Kidney (tissue), 14 donors: ENCODE data around the gene ZNF764. TPM values are rescaled to one million over a fixed set of nuclear protein-coding genes. Genes with fewer than 3 reads are reported as not detected.
A peak's percentile ranks its signal among the peaks of the same experiment; 100 is the strongest.

Experiments used
- DNase-seq, 5 donors: peaks; one replicate each; pipeline ENCODE4 v3.0.0-alpha.2; 2013 to 2020
- FAIRE-seq: peaks from 2 replicates; lab custom pipeline; 2012; peaks lifted over from hg19 to GRCh38; lab: Jason Lieb, UNC
- H3K27ac ChIP-seq, 2 donors: one replicate each; pipeline ENCODE4 v1.7.0; 2013; ENCODE audit warnings: low read depth in 2 of 2, low read length in 2 of 2, inconsistent platforms in 1 of 2
- H3K27me3 ChIP-seq: one replicate; pipeline ENCODE4 v1.7.1; 2013; ENCODE audit warnings: low read length, inconsistent platforms; ENCODE audit not compliant: control insufficient read depth, insufficient read depth
- H3K36me3 ChIP-seq, 3 donors: one replicate each; pipeline versions ENCODE4 v1.7.0 to v1.7.1; 2013; ENCODE audit warnings: low read length in 3 of 3, control low read depth in 1 of 3, inconsistent platforms in 1 of 3; ENCODE audit not compliant: insufficient read depth in 3 of 3, control insufficient read depth in 2 of 3
- H3K4me1 ChIP-seq, 3 donors: one replicate each; pipeline versions ENCODE4 v1.7.0 to v1.7.1; 2013; ENCODE audit warnings: low read length in 3 of 3, inconsistent platforms in 1 of 3, low read depth in 1 of 3; ENCODE audit not compliant: control insufficient read depth in 2 of 3, insufficient read depth in 2 of 3
- H3K4me3 ChIP-seq, 3 donors: one replicate each; pipeline versions ENCODE4 v1.7.0 to v1.8.1; 2013; ENCODE audit warnings: low read length in 3 of 3, control low read depth in 1 of 3, inconsistent platforms in 1 of 3
- H3K9ac ChIP-seq, 3 donors: one replicate each; pipeline versions ENCODE4 v1.7.0 to v1.7.1; 2013; ENCODE audit warnings: low read length in 3 of 3, control low read depth in 1 of 3, inconsistent platforms in 1 of 3
- H3K9me3 ChIP-seq, 3 donors: one replicate each; pipeline versions ENCODE4 v1.7.0 to v1.7.1; 2013; ENCODE audit warnings: low read length in 3 of 3, control low read depth in 1 of 3, inconsistent platforms in 1 of 3; ENCODE audit not compliant: control insufficient read depth in 2 of 3, insufficient read depth in 1 of 3
- intact Hi-C: fragments of 100-400 bp; cut with DNase I; formaldehyde crosslinking; loops from one replicate; pipeline ENCODE4 v1.11.1; 2022
- polyA plus RNA-seq: library from polyadenylated mRNA; stranded (reverse); fragments of 350-450 nt; fragmentation: Illumina TruSeq; extraction: RNeasy Lipid Tissue Mini Kit (QIAGEN cat#74804); gene quantifications from one replicate; pipeline ENCODE4 v1.2.3, GENCODE V29; 2014; ENCODE audit warnings: low read depth, low replicate concordance; ENCODE audit not compliant: insufficient read depth
- total RNA-seq: library from RNA; stranded (reverse); fragmentation: NEBNext Ultra II Directional; extraction: Animal tissue kit (Norgen Biotek cat#: 25700); gene quantifications from one replicate; pipeline ENCODE4 v1.2.1, GENCODE V29; 2021
- TF ChIP-seq, protein P1 (sequence below): IDR thresholded peaks from 3 replicates; pipeline ENCODE4 v1.5.1; 2012; ENCODE audit warnings: mild to moderate bottlenecking, moderate library complexity, borderline replicate concordance; ENCODE audit not compliant: insufficient read depth; ENCODE audit errors: extremely low read depth
- donor health status: control.
- donor health status: control.
- donor health status: control.
- donor health status: control.
- donor health status: control.
- donor health status: DM: yes; HTN: yes; CAD: no.
- donor health status: Normal renal cell carcinoma (clear cell type).

The ZNF764 gene
- total and polyA plus RNA-seq, 2 donors from 2014 or later, result 4.4 to 11.9 TPM

- no peak for FAIRE-seq
- peak overlapping the region; percentile 85 to 99 (median 91) for H3K4me3 ChIP-seq
Measured at GRCh38 chr16:30535106-30535776, 22.9 kb downstream of the ZNF764 start.

GRCh38 chr16:30534368-30535105 lies 23.6 kb downstream of the ZNF764 start, which contains the start of gene ZNF747:
TSS of gene ZNF747 (minus strand) at chr16:30534858. CDS start at chr16:30534679, 179 bp downstream.
- Histone ChIP-seq H3K27ac (peak within 1 kb of the TSS; percentile 98 to 99), H3K9ac (peak within 1 kb of the TSS; percentile 89 to 98 (median 95)), H3K4me3 (peak within 1 kb of the TSS; percentile 85 to 99 (median 91)), H3K36me3 (peaks cover 0 to 6% (median 2%) of the 10 kb centered on the region in 3 donors), H3K9me3 (no peaks in the 10 kb centered on the region), H3K4me1 (peaks cover 0 to 11% (median 6%) of the 10 kb centered on the region in 3 donors), H3K27me3 (no peaks in the 10 kb centered on the region)
- TF ChIP-seq, protein P1, sequence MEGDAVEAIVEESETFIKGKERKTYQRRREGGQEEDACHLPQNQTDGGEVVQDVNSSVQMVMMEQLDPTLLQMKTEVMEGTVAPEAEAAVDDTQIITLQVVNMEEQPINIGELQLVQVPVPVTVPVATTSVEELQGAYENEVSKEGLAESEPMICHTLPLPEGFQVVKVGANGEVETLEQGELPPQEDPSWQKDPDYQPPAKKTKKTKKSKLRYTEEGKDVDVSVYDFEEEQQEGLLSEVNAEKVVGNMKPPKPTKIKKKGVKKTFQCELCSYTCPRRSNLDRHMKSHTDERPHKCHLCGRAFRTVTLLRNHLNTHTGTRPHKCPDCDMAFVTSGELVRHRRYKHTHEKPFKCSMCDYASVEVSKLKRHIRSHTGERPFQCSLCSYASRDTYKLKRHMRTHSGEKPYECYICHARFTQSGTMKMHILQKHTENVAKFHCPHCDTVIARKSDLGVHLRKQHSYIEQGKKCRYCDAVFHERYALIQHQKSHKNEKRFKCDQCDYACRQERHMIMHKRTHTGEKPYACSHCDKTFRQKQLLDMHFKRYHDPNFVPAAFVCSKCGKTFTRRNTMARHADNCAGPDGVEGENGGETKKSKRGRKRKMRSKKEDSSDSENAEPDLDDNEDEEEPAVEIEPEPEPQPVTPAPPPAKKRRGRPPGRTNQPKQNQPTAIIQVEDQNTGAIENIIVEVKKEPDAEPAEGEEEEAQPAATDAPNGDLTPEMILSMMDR, result no peak
- FAIRE-seq (no peak), DNase-seq (peak; percentile 94 to 98 (median 97))
- intact Hi-C loops, result no loop called here

More at GRCh38 chr16:30535106-30535776, 22.9 kb downstream of the ZNF764 start:
- TF ChIP-seq, protein P1, result no peak
- intact Hi-C loops, result no loop called here
- peak in 1 of 5 donors; percentile 54 for DNase-seq
- no peaks in the 10 kb centered on the region for H3K27me3 ChIP-seq
- H3K27ac ChIP-seq, result peak overlapping the region; percentile 98 to 99
- peaks cover 0 to 11% (median 6%) of the 10 kb centered on the region in 3 donors for H3K4me1 ChIP-seq
- no peaks in the 10 kb centered on the region for H3K9me3 ChIP-seq
- peak overlapping the region; percentile 89 to 97 (median 95) for H3K9ac ChIP-seq
- H3K36me3 ChIP-seq, result peaks cover 0 to 6% (median 2%) of the 10 kb centered on the region in 3 donors

- FAIRE-seq, result no peak
- DNase-seq, result peak in 4 of 5 donors; percentile 25 to 61 (median 44)
- no peaks in the 10 kb centered on the region for H3K9me3 ChIP-seq
- H3K9ac ChIP-seq, result peak overlapping the region; percentile 36 to 98 (median 89)
- H3K4me3 ChIP-seq, result peak overlapping the region; percentile 85 to 91 (median 88)
- H3K4me1 ChIP-seq, result peaks cover 0 to 11% (median 7%) of the 10 kb centered on the region in 3 donors
- H3K27ac ChIP-seq, result peak overlapping the region; percentile 98 to 99
- intact Hi-C loops, result no loop called here
- peaks cover 0 to 6% (median 2%) of the 10 kb centered on the region in 3 donors for H3K36me3 ChIP-seq
- no peaks in the 10 kb centered on the region for H3K27me3 ChIP-seq
- TF ChIP-seq, protein P1, result no peak
Measured at GRCh38 chr16:30533748-30534367, 24.3 kb downstream of the ZNF764 start.
